ENCODE data around the gene PHPT1. TPM values are rescaled to one million over a fixed set of nuclear protein-coding genes. Genes with fewer than 3 reads are reported as not detected.
"Not testable (repeated sequence)": the region's sequence is repeated elsewhere in the genome, so short reads cannot be mapped to it uniquely, and the experiment has no call there.

The PHPT1 gene
- 93.6 TPM for total RNA-seq
- long read RNA-seq, transcript PHPT1-201 (3 exons, 890 nt), result major isoform, 62 of 115 reads
- long read RNA-seq, transcript PHPT1-205 (3 exons, 1,316 nt), result minor isoform, 9 of 115 reads
- long read RNA-seq, transcript PHPT1-204 (2 exons, 627 nt), result minor isoform, 15 of 115 reads
- long read RNA-seq, partial matches to known transcripts, result 6 of 115 reads
- long read RNA-seq, other reads (novel, unspliced or antisense), result 19 of 115 reads

GRCh38 chr9:136849038-136849959 is at the start of gene PHPT1:
TSS of gene PHPT1 (plus strand) at chr9:136849409. CDS start at chr9:136849431, 22 bp downstream.
- intact Hi-C loops (cut with DNase I), result no loop called here
- TF ChIP-seq, protein P1, sequence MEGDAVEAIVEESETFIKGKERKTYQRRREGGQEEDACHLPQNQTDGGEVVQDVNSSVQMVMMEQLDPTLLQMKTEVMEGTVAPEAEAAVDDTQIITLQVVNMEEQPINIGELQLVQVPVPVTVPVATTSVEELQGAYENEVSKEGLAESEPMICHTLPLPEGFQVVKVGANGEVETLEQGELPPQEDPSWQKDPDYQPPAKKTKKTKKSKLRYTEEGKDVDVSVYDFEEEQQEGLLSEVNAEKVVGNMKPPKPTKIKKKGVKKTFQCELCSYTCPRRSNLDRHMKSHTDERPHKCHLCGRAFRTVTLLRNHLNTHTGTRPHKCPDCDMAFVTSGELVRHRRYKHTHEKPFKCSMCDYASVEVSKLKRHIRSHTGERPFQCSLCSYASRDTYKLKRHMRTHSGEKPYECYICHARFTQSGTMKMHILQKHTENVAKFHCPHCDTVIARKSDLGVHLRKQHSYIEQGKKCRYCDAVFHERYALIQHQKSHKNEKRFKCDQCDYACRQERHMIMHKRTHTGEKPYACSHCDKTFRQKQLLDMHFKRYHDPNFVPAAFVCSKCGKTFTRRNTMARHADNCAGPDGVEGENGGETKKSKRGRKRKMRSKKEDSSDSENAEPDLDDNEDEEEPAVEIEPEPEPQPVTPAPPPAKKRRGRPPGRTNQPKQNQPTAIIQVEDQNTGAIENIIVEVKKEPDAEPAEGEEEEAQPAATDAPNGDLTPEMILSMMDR (IDR thresholded peaks at IDR 0.05), result no peak
- H3K36me3 ChIP-seq, result peaks cover 16% of the 10 kb centered on the region
- DNase-seq (peak; percentile 99), ATAC-seq (peak; percentile 93 to 94)
- H3K4me3 ChIP-seq, result peak within 1 kb of the TSS; percentile 94
- H3K27me3 ChIP-seq (ENCODE audit: low read depth), result peaks cover 19% of the 10 kb centered on the region
- peak within 1 kb of the TSS; percentile 86 for H3K27ac ChIP-seq
- H3K9me3 ChIP-seq, result no peaks in the 10 kb centered on the region
- peaks cover 28% of the 10 kb centered on the region for H3K4me1 ChIP-seq

GRCh38 chr9:136799854-136800657 is 49.2 kb upstream of the PHPT1 start:
- peak overlapping the region; percentile 73 for H3K27ac ChIP-seq
- TF ChIP-seq, protein P1 (IDR thresholded peaks at IDR 0.05), result no peak
- H3K4me3 ChIP-seq, result peak overlapping the region; percentile 55
- H3K36me3 ChIP-seq, result no peaks in the 10 kb centered on the region
- intact Hi-C loops (cut with DNase I), result no loop called here
- ATAC-seq (peak; percentile 91), DNase-seq (peak; percentile 94)
- H3K27me3 ChIP-seq (ENCODE audit: low read depth), result peaks cover 50% of the 10 kb centered on the region
- peaks cover 32% of the 10 kb centered on the region for H3K4me1 ChIP-seq
- H3K9me3 ChIP-seq, result no peaks in the 10 kb centered on the region

DNA sequence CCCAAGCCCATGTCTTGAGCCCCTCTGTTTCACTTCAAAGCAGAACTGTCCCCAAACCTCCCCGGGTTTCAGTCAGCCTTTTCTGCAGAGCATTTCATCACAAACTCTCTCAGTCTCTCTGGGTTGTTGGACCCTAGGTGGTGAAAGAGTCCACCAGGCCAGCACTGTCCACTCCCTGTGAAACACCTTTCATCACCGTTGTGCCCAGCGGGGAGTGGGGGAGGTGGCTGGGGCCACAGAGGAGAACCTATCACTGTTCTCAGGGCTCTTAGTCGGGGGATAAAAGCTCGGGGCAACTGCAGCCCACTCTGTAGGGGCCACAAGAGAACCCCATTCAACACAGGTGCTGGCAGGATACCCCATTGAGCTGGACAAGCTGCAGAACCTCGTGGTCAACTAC is 46.9 kb upstream of the PHPT1 start:
- peaks cover 50% of the 10 kb centered on the region for H3K27me3 ChIP-seq (ENCODE audit: low read depth)
- no peak for DNase-seq
- peaks cover 46% of the 10 kb centered on the region for H3K4me1 ChIP-seq
- H3K27ac ChIP-seq, result no peak overlapping the region
- no peaks in the 10 kb centered on the region for H3K36me3 ChIP-seq
- TF ChIP-seq, protein P1 (IDR thresholded peaks at IDR 0.05), result no peak
- no peaks in the 10 kb centered on the region for H3K9me3 ChIP-seq
- ATAC-seq, result no peak
- intact Hi-C loops (cut with DNase I), result no loop called here
- H3K4me3 ChIP-seq, result no peak overlapping the region

- H3K36me3 ChIP-seq; H3K4me3 ChIP-seq; ATAC-seq; DNase-seq; H3K27ac ChIP-seq; H3K9me3 ChIP-seq; intact Hi-C loops (cut with DNase I): not testable (repeated sequence)
- peaks cover 46% of the 10 kb centered on the region for H3K4me1 ChIP-seq
- peaks cover 42% of the 10 kb centered on the region for H3K27me3 ChIP-seq (ENCODE audit: low read depth)
Observed at GRCh38 chr9:136803009-136803550, 46.1 kb upstream of the PHPT1 start.

DNA sequence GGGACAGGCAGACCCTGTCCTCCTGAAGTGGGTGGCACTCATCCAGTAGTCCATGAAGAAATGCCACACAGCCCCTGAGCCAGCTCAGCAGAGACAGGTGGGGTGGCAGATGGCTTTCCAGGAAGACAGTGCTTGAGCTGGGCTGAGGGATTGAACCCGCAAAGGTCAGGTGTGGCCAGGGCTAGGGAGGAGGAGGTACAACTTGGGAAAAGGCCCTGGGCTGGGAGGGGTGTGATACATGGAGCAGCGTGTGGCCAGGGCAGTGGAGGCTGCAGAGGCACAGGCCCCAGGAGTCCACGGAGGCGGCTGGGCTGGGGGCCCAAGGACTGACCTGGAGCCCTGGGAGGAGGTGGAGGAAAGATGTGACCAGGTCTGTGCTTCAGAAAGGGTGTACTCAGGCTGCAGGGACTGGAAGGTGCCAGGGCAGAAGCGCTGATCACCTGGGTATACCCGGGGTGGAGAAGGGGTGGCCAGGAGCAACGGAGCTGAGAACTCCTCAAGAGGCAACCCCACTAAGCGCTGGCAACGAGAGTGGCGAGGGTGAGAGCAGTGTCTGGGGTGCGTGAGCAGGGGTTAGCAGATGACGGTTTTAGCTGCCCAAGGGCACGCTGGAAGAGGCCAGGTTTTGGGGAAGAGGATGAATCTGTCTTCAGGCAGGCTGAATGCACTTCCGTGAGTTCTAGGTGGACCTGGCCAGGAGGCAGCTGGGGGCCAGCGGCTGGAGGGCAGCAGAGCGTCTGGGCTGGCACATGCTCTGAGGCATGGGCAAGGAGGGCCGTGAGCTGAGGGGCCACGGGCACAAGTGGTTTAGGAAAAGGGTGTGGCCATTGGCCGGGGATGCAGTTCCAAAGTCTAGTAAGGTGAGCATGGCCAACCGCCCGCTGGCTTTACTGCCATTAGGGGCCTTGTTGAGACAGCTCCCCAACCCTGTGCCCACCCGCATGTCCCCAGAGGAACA is 45.4 kb upstream of the PHPT1 start:
- intact Hi-C loops (cut with DNase I), result no loop called here
- Histone ChIP-seq H3K4me1 (peaks cover 46% of the 10 kb centered on the region), H3K4me3 (no peak overlapping the region), H3K36me3 (no peaks in the 10 kb centered on the region), H3K27ac (no peak overlapping the region), H3K9me3 (no peaks in the 10 kb centered on the region), H3K27me3 (ENCODE audit: low read depth) (peaks cover 35% of the 10 kb centered on the region)
- TF ChIP-seq, protein P1 (IDR thresholded peaks at IDR 0.05), result no peak
- DNase-seq (no peak), ATAC-seq (no peak)
